Stimulated activated CD8-positive, alpha-beta memory T cell treated with anti-CD3 and anti-CD28 coated beads, Interleukin-7, amount 100 ng/mL, for 4 hours (primary cell): Measurements from ENCODE around the gene TRPC4AP.
"Not testable (repeated sequence)": the region's sequence is repeated elsewhere in the genome, so short reads cannot be mapped to it uniquely, and the experiment has no call there.

ENCODE experiments used
- DNase-seq, 2 donors: peaks; one replicate each; pipeline ENCODE4 v3.0.0-alpha.2; 2020; ENCODE audit warnings: low read depth in 2 of 2

Gene TRPC4AP

GRCh38 chr20:35055445-35056276 is 36.9 kb downstream of the TRPC4AP start:
- DNase-seq, result no peak

DNA sequence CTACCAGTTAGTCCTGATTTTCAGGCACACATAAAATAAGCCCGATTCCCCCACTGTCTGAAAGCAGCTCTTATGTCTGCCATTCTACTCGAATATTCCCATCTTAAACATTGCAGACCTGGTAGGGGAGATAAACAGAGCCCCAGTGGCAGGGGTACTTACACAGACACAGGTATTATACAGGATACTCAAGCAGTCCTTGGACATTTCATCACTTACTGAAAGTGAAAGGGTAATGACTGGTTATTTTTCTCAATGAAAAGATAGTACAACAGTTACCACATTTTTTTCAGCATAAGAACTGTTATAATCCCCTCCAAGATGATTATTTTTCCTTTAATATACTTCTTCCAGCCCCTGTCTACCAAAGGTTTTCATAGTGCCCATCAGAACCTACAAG is 37.8 kb downstream of the TRPC4AP start:
- no peak for DNase-seq

- DNase-seq, result not testable (repeated sequence)
Observed at GRCh38 chr20:35052616-35053015, 40.0 kb downstream of the TRPC4AP start.

DNA sequence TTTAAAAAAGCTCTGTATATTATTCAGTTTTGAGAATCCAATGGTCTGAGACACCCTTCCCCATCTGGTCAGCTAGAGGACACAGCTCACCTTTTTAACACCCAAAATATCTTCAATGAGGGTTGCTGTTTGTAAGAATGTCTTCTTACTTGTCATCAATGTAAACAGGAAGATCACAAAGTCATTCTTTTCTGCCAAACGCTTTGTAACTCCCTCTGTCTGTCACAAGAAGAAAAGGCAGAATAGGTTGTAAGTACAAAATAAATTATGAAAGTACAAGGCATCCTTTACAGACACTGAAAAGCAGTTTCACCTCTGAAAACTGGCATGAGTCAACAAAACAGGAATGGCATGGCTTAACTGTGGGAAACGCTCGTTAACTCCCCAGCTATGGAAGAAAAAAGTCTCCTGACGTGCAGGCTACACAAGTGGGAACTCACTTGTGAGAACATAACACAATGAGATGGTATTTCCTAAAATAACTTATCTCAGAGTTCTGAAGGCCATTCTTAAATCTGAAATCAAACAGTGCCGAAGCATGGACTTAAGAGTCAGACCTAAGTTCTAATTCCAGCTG is 42.7 kb downstream of the TRPC4AP start:
- DNase-seq, result no peak

GRCh38 chr20:35048739-35049138 is 43.9 kb downstream of the TRPC4AP start:
- no peak for DNase-seq

DNA sequence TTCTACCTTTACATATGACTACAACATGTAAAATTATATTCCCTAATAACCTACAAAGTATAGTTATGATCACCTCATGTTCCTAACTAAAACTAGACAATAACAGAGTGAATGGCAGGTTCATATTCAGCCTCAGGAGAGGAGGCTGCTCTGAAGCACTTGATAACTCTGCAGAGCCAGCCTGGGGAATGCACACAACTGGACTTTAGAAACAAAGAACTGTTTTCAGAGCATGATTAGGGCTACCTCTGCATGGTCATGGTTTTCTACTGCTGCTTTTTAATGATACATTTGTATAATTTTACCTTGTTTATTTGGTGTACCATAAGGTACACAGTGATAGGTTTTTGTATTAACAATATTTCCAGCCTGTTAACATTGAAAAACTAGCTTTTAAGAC is 50.3 kb downstream of the TRPC4AP start:
- DNase-seq, result no peak

DNA sequence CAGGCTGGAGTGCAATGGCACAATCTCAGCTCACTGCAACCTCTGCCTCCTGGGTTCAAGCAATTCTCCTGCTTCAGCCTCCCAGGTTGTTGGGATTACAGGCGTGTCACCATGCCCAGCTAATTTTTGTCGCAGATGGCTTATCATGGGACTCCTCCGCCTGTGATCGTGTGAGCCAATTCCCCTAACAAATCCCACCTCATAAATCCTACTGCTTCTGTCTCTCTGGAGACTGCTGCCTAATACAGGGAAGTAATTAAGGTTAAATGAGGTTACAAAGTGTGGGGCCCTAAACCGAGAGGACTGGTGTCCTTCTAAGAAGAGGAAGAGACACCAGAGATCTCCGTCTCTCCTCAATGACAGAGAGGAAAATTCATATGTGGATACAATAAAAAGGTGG is 52.0 kb downstream of the TRPC4AP start:
- no peak for DNase-seq

- DNase-seq, result no peak
Observed at GRCh38 chr20:35039846-35040489, 52.6 kb downstream of the TRPC4AP start.

GRCh38 chr20:35039146-35039545 is 53.5 kb downstream of the TRPC4AP start:
- no peak for DNase-seq

DNA sequence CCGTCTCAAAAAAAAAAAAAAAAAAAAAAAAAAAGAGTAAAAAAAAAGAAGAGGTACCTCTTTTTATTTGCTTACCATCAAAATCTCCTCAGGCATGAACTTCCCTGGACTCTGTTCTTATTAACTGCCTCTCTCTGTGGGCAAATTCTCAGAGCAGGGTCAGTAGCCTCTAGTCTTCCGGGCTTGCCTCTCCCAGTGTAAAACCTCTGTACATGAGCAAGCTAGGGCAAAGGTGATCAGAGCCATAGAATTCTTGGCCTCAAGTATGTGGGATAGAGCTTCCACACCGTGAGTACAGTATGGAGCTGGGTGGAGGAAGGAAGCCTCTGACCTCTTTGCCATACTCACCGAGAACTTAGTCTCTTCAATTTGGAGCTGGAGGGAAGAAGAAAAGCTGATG is 58.5 kb downstream of the TRPC4AP start:
- no peak for DNase-seq

DNA sequence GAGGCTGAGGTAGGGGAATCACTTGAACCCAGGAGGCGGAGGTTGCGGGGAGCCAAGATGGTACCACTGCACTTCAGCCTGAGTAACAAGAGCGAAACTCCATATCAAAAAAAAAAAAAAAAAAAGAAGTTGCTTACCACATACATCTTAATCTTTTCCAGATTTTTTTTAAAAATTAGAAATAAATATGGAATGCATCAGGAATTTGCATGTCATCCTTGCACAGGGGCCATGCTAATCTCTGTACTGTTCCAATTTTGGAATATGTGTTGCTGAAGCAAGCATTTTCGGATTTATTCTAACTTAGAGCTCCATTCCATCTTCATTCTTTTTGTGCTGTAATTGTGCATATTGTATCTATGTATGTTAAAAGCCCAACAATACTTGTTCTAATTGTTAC is 62.5 kb downstream of the TRPC4AP start:
- DNase-seq, result no peak

- no peak for DNase-seq
Observed at GRCh38 chr20:35027301-35027700, 65.3 kb downstream of the TRPC4AP start.

GRCh38 chr20:35025116-35025515 is 67.5 kb downstream of the TRPC4AP start:
- no peak for DNase-seq

- DNase-seq, result no peak
Observed at GRCh38 chr20:35023624-35024023, 69.0 kb downstream of the TRPC4AP start.

GRCh38 chr20:35021831-35022230 is 70.8 kb downstream of the TRPC4AP start:
- DNase-seq, result no peak

- DNase-seq, result no peak
Observed at GRCh38 chr20:35021063-35021462, 71.5 kb downstream of the TRPC4AP start.

DNA sequence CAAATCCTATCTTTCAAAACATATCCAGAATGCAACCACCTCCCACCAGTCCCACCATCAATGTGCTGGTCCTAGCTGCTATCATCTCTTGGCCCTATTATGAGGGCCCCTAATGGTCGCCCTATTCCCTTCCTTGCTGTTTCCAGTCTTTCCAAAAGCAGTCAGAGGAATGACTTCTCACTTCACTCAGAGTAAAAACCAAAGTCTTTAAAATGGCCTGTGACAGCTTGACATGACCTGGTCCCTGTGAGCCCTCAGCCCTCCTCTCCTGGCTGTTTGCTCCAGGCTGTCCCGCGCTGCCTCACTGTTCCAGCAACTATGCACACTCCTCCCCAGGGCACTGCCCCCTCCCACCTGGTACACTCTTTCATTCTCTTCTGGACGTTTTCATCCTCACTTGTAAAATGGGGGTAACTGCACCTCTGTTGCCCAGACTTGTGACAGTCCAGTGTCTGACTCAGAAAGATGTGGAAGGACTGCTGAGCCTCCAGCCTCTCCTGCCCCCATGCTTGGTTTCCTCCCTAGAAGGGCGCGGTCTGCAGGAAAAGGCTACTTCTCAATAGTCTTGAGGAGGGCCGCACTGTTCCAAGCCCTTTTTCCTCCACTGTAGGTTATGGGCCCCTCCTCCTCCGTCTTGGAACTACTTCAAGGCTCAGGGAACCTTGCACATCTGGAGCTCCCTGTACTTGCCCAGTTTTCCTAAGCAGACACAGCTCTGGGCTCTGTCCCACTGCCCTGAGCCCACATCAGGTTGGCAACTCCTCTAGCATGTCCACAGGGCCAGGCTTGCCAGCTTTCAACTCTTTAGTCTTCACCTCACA is 72.3 kb downstream of the TRPC4AP start:
- DNase-seq, result no peak

GRCh38 chr20:35018590-35019371 is 73.8 kb downstream of the TRPC4AP start:
- DNase-seq, result no peak

DNA sequence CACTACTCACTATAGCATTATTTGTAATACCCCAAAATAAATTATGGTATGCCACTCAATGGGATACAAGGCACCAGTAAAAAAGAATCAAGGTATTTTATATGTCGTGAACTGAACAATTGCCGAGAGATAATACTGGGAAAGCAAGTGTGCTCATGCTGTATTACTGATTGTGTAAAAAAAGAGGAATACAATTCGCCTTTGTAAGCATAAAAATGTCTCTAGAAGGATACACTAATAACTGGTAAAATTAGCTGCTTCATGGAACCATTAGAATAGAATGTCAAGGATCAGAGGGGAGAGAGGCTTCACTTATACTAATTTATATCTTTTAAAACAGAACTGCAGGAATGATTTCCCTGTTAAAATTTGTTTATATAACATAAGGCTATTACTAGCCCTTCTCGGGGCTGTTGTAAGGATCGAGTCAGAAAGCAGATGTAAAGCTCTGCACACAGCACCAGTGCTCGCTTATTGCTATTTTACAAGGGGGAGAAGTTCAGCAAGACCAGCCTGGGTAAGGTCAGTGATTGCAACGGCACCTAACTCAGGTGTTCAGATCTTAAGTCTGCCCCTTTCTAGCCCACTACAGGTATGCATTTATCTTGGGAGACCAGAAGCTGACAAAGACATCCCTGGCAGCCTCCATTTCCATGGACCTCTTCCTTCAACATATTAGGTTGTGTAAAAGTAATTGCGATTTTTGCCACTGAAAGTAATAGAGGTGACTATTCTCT is 75.3 kb downstream of the TRPC4AP start:
- no peak for DNase-seq

DNA sequence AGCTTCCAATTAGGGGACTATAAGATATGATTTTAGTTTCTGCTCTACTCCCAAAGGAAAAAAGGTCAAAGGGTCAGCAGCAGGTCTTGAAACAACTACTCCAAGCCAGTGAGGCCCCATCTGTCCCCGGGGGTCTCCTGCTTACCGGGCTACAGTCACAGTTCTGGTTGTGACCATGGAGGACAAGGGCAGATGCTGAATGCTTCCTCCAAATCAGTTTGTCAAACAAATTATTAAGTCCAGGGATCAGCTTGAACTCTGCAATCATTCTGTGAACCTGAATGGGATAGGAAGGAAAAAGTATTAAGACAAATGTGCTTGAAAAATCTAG is 76.8 kb downstream of the TRPC4AP start:
- no peak for DNase-seq

GRCh38 chr20:35014537-35014936 is 78.1 kb downstream of the TRPC4AP start:
- no peak for DNase-seq
